Keratinocyte (primary cell): ENCODE measurements around the gene DLGAP1. TPM values are rescaled to one million over a fixed set of nuclear protein-coding genes. Genes with fewer than 3 reads are reported as not detected.

ENCODE experiments used
- DNase-seq: peaks from one replicate; pipeline ENCODE4 v3.0.0-alpha.2; 2011; ENCODE audit warnings: low read depth, missing footprints, low spot score
- FAIRE-seq: peaks from 2 replicates; lab custom pipeline; 2011; peaks lifted over from hg19 to GRCh38; lab: Jason Lieb, UNC
- H2AFZ ChIP-seq: 2 replicates; pipeline ENCODE4 v1.6.0; 2012; ENCODE audit warnings: low read length, control low read depth, inconsistent platforms; ENCODE audit not compliant: control insufficient read depth
- H3K27ac ChIP-seq: 2 replicates; pipeline ENCODE4 v1.5.1; 2011; ENCODE audit warnings: low read length; ENCODE audit not compliant: control insufficient read depth, insufficient read depth
- H3K27me3 ChIP-seq: 3 replicates; pipeline ENCODE4 v1.6.0; 2011; ENCODE audit warnings: low read length; ENCODE audit not compliant: control insufficient read depth, insufficient read depth; ENCODE audit errors: extremely low read depth
- H3K36me3 ChIP-seq, 2 experiments: 2 replicates in 1 of 2; 3 replicates in 1 of 2; pipeline ENCODE4 v1.5.1; 2011; ENCODE audit warnings: low read length in 2 of 2, mild to moderate bottlenecking in 1 of 2; ENCODE audit not compliant: control insufficient read depth in 2 of 2, insufficient read depth in 2 of 2; ENCODE audit errors: extremely low read depth in 1 of 2
- H3K4me1 ChIP-seq: 3 replicates; pipeline ENCODE4 v1.5.1; 2011; ENCODE audit warnings: low read length; ENCODE audit not compliant: control insufficient read depth, insufficient read depth; ENCODE audit errors: extremely low read depth
- H3K4me2 ChIP-seq: 3 replicates; pipeline ENCODE4 v1.6.0; 2011; ENCODE audit warnings: low read depth, low read length; ENCODE audit not compliant: control insufficient read depth, insufficient read depth; ENCODE audit errors: extremely low read depth
- H3K4me3 ChIP-seq, 3 experiments: fragments of 200-600 bp in 1 of 3; sonication (generic) in 1 of 3; 2 replicates in 2 of 3; 3 replicates in 1 of 3; pipeline ENCODE4 v1.5.1; 2011 to 2016; ENCODE audit warnings: low read length in 3 of 3, mild to moderate bottlenecking in 3 of 3, control low read depth in 2 of 3, inconsistent platforms in 1 of 3, low read depth in 1 of 3, mixed read lengths in 1 of 3, mixed run types in 1 of 3, moderate library complexity in 1 of 3; ENCODE audit not compliant: control insufficient read depth in 2 of 3, insufficient read depth in 2 of 3; ENCODE audit errors: extremely low read depth in 1 of 3
- H3K79me2 ChIP-seq: 2 replicates; pipeline ENCODE4 v1.6.0; 2012; ENCODE audit warnings: low read length; ENCODE audit not compliant: control insufficient read depth, insufficient read depth
- H3K9ac ChIP-seq: 3 replicates; pipeline ENCODE4 v1.6.0; 2011; ENCODE audit warnings: low read length; ENCODE audit not compliant: control insufficient read depth, insufficient read depth; ENCODE audit errors: extremely low read depth
- H3K9me1 ChIP-seq: 3 replicates; pipeline ENCODE4 v1.6.0; 2011; ENCODE audit warnings: low read length; ENCODE audit not compliant: control insufficient read depth, insufficient read depth; ENCODE audit errors: extremely low read depth
- H3K9me3 ChIP-seq: 2 replicates; pipeline ENCODE4 v1.5.1; 2012; ENCODE audit warnings: low read depth, low read length; ENCODE audit not compliant: control insufficient read depth
- H4K20me1 ChIP-seq: 3 replicates; pipeline ENCODE4 v1.6.0; 2011; ENCODE audit warnings: low read length; ENCODE audit not compliant: control insufficient read depth, insufficient read depth; ENCODE audit errors: extremely low read depth
- CTCF ChIP-seq, 3 experiments: IDR thresholded peaks in 1 of 3; conservative IDR thresholded peaks in 1 of 3; optimal IDR thresholded peaks in 1 of 3; 2 replicates in 2 of 3; 3 replicates in 1 of 3; pipeline versions ENCODE3 to v1.5.1; 2011; ENCODE audit warnings: low read length in 3 of 3, mild to moderate bottlenecking in 3 of 3, moderate library complexity in 2 of 3, control low read depth in 1 of 3, inconsistent platforms in 1 of 3; ENCODE audit not compliant: insufficient read depth in 2 of 3; ENCODE audit errors: extremely low read depth in 1 of 3
- EZH2 ChIP-seq: IDR thresholded peaks from one replicate; pipeline ENCODE4 v1.6.1; 2012; ENCODE audit warnings: inconsistent platforms, mild to moderate bottlenecking, low read length, moderate library complexity
- dilution Hi-C: fragments of 300-500 bp; cut with MboI; formaldehyde crosslinking; loops from one replicate; pipeline ENCODE4 v1.7.0; 2020; ENCODE audit warnings: low sequenced_read_pairs; ENCODE audit not compliant: extremely low pct_ligation_motif_present
- polyA plus RNA-seq, 5 experiments: library from polyadenylated mRNA; depleted of rRNA in 3 of 5; stranded (reverse) in 3 of 5; stranded (forward) in 1 of 5; unstranded in 1 of 5; fragments of >200 nt; gene quantifications; 1 replicate in 1 of 5; 2 replicates in 3 of 5; 3 replicates in 1 of 5; pipeline versions ENCODE4 v1.2.1 to v1.2.3, GENCODE V29; 2011 to 2012; ENCODE audit warnings: missing spikeins in 2 of 5, low read depth in 1 of 5, low replicate concordance in 1 of 5

DLGAP1 gene
- polyA plus RNA-seq, 1 donor (not counting 4 experiments of a cell fraction or from before 2014, with no cell fraction given): not detected

GRCh38 chr18:3491981-3492555 lies 963.0 kb downstream of the DLGAP1 start:
- Histone ChIP-seq H2AFZ (no peak overlapping the region), H3K79me2 (no peaks in the 10 kb centered on the region), H4K20me1 (no peaks in the 10 kb centered on the region), H3K4me2 (no peak overlapping the region), H3K4me1 (no peaks in the 10 kb centered on the region), H3K36me3 (no peaks in the 10 kb centered on the region), H3K27ac (no peak overlapping the region), H3K9me1 (no peaks in the 10 kb centered on the region), H3K27me3 (no peaks in the 10 kb centered on the region), H3K9ac (no peak overlapping the region), H3K4me3 (no peak overlapping the region), H3K9me3 (no peaks in the 10 kb centered on the region)
- DNase-seq (no peak), FAIRE-seq (no peak)
- dilution Hi-C loops: no loop called here
- TF ChIP-seq EZH2 (no peak), CTCF (optimal IDR thresholded peaks at IDR 0.05 in 1 of 3, IDR thresholded peaks at IDR 0.05 in 1 of 3, conservative IDR thresholded peaks at IDR 0.05 in 1 of 3; ENCODE audit: extremely low read depth in 1 of 3, insufficient read depth in 2 of 3, low read length in 3 of 3) (no peak)

- no peak overlapping the region for H3K27ac ChIP-seq
- H3K4me2 ChIP-seq: no peak overlapping the region
- DNase-seq (no peak), FAIRE-seq (no peak)
- TF ChIP-seq CTCF (optimal IDR thresholded peaks at IDR 0.05 in 1 of 3, IDR thresholded peaks at IDR 0.05 in 1 of 3, conservative IDR thresholded peaks at IDR 0.05 in 1 of 3; ENCODE audit: extremely low read depth in 1 of 3, insufficient read depth in 2 of 3, low read length in 3 of 3) (no peak), EZH2 (no peak)
- H3K9ac ChIP-seq: no peak overlapping the region
- no peaks in the 10 kb centered on the region for H3K27me3 ChIP-seq
- H3K79me2 ChIP-seq: no peaks in the 10 kb centered on the region
- H3K4me3 ChIP-seq: no peak overlapping the region
- H4K20me1 ChIP-seq: no peaks in the 10 kb centered on the region
- H2AFZ ChIP-seq: no peak overlapping the region
- no peaks in the 10 kb centered on the region for H3K36me3 ChIP-seq
- H3K4me1 ChIP-seq: no peaks in the 10 kb centered on the region
- dilution Hi-C loops: no loop called here
- no peaks in the 10 kb centered on the region for H3K9me3 ChIP-seq
- H3K9me1 ChIP-seq: no peaks in the 10 kb centered on the region
Measured at GRCh38 chr18:3489462-3489861, 965.6 kb downstream of the DLGAP1 start.
